ENCODE measurements around the gene FUCA1. TPM values are rescaled to one million over a fixed set of nuclear protein-coding genes. Genes with fewer than 3 reads are reported as not detected.
A peak's percentile ranks its signal among the peaks of the same experiment; 100 is the strongest.

Gene FUCA1
- total RNA-seq, 3 donors from 2014 or later = 82.2 to 171 (median 159) TPM

DNA sequence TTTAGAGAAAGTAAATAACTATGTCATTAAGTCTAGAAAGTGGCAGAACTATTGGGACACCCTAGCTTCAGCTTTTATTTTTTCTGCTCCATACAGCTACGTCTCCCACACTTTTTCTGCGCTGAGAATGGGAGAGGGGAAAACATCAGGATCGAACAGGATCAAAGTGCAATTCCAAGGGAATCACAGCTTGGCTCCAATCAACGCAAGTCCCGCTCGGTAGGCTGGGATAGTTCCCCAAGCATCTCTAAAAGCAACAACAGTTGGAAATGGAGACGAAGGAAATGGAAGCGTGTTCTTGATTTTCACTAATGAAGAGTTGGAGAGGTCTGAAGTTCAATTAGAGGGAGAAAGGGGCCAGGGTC is 43.4 kb downstream of the FUCA1 start:
- H3K4me3 ChIP-seq = peak overlapping the region; percentile 58
- H3K4me1 ChIP-seq (ENCODE audit: low read depth) = peaks cover 5% of the 10 kb centered on the region
- TF ChIP-seq, protein P1, sequence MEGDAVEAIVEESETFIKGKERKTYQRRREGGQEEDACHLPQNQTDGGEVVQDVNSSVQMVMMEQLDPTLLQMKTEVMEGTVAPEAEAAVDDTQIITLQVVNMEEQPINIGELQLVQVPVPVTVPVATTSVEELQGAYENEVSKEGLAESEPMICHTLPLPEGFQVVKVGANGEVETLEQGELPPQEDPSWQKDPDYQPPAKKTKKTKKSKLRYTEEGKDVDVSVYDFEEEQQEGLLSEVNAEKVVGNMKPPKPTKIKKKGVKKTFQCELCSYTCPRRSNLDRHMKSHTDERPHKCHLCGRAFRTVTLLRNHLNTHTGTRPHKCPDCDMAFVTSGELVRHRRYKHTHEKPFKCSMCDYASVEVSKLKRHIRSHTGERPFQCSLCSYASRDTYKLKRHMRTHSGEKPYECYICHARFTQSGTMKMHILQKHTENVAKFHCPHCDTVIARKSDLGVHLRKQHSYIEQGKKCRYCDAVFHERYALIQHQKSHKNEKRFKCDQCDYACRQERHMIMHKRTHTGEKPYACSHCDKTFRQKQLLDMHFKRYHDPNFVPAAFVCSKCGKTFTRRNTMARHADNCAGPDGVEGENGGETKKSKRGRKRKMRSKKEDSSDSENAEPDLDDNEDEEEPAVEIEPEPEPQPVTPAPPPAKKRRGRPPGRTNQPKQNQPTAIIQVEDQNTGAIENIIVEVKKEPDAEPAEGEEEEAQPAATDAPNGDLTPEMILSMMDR (IDR thresholded peaks at IDR 0.05) = no peak
- intact Hi-C loops (cut with DNase I, micrococcal nuclease) = no loop called here
- DNase-seq (no peak), ATAC-seq (peak; percentile 31)
- no peaks in the 10 kb centered on the region for H3K9me3 ChIP-seq
- H3K36me3 ChIP-seq (ENCODE audit: low read depth) = no peaks in the 10 kb centered on the region

DNA sequence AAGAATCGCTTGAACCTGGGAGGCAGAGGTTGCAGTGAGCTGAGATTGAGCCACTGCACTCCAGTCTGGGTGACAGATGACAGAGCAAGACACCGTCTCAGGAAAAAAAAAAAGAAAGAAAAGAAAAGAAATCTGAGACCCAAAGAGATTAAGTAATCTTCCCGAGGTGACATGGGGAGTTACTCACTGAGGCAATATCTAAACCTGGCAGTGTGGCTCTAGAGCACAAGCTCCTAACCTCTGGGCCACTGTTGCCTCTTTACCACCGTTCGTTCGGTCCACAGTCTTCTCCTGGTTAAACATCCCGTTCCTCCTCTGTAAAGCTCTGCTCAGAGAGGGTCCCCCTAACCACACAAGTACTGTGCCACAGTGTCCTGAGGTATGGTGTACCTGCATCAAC is 44.3 kb downstream of the FUCA1 start:
- no peak overlapping the region for H3K4me3 ChIP-seq
- H3K9me3 ChIP-seq = no peaks in the 10 kb centered on the region
- TF ChIP-seq, protein P1 (IDR thresholded peaks at IDR 0.05) = no peak
- no peak for ATAC-seq
- H3K36me3 ChIP-seq (ENCODE audit: low read depth) = no peaks in the 10 kb centered on the region
- DNase-seq = no peak
- peaks cover 5% of the 10 kb centered on the region for H3K4me1 ChIP-seq (ENCODE audit: low read depth)
- intact Hi-C loops (cut with DNase I, micrococcal nuclease) = no loop called here

DNA sequence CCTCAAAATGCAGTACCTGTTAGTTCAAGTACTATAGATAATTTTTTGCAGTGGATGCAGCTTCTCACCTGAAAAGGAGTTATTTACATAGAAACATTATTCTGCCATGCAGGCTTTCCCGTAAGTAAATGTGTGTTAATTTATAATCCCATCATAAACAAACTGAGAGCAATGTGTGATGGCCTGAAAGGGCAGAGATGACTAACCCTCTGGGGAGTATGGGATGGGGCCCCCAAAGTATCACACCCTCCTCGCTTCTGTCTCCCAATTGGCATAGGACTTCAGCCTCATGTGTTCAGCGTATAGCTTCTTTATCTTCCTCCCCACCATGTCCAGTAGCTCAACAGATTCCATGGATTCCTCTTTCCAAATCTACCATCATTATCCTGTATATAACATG is 50.5 kb downstream of the FUCA1 start:
- ATAC-seq = no peak
- intact Hi-C loops (cut with DNase I, micrococcal nuclease) = loop anchor here in 1 of 2 donors (10.0 kb wide), 1 partner anchor 47 kb away; the partner anchor contains the start of gene FUCA1
- H3K4me3 ChIP-seq = no peak overlapping the region

DNA sequence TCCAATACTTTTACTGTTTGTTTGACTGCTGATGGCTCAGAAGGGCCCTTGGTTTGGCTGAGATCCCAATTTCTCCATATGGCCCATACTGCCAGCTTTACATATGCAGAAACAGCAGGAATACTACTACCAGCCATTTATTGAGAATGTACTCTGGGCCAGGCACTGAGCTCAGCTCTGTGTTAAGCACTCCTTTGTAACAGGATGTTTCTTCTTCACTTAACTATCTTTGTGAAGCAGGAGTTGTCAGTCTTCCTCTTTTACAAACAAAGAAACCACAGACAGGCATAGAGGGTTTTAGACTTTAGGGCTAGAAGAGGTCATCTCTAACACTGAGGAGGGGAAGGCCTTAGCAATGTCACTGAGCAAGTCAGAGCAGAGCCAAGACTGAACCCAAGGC is 51.2 kb downstream of the FUCA1 start:
- H3K9me3 ChIP-seq = no peaks in the 10 kb centered on the region
- H3K36me3 ChIP-seq (ENCODE audit: low read depth) = peaks cover 4% of the 10 kb centered on the region
- ATAC-seq (no peak), DNase-seq (no peak)
- no peak overlapping the region for H3K4me3 ChIP-seq
- no peaks in the 10 kb centered on the region for H3K4me1 ChIP-seq (ENCODE audit: low read depth)
- TF ChIP-seq, protein P1 (IDR thresholded peaks at IDR 0.05) = no peak
- intact Hi-C loops (cut with DNase I, micrococcal nuclease) = loop anchor here in 1 of 2 donors (10.0 kb wide), 1 partner anchor 48 kb away; the partner anchor contains the start of gene FUCA1

More for the DNA sequence above, 50.5 kb downstream of the FUCA1 start:
- Histone ChIP-seq H3K4me1 (ENCODE audit: low read depth) (no peaks in the 10 kb centered on the region), H3K9me3 (no peaks in the 10 kb centered on the region), H3K36me3 (ENCODE audit: low read depth) (peaks cover 3% of the 10 kb centered on the region)
- TF ChIP-seq, protein P1 (IDR thresholded peaks at IDR 0.05) = no peak
- no peak for DNase-seq

DNA sequence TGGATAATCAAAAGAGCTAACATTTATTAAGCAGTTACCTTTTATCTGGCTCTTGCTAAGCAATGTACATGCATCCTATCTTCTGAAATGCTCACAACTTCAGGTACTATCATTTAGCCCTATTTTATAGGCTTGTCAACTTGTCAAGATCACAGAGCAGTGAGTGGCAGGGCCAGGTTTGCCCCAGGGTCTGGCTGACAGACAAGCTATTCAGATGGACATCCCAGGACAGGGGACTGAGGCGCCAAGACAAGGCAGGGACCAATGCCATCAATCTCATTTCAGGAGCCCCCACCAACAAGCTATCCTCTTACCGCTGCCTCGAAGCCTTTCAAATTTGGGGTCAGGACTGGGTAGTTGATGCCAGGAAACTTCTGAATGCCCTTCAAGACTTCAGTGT is 51.7 kb downstream of the FUCA1 start:
- peaks cover 4% of the 10 kb centered on the region for H3K36me3 ChIP-seq (ENCODE audit: low read depth)
- intact Hi-C loops (cut with DNase I, micrococcal nuclease) = loop anchor here in 1 of 2 donors (10.0 kb wide), 1 partner anchor 48 kb away; the partner anchor contains the start of gene FUCA1
- H3K4me3 ChIP-seq = no peak overlapping the region

More for the DNA sequence above, 51.7 kb downstream of the FUCA1 start:
- H3K9me3 ChIP-seq = no peaks in the 10 kb centered on the region
- ATAC-seq = no peak
- no peak for DNase-seq
- H3K4me1 ChIP-seq (ENCODE audit: low read depth) = no peaks in the 10 kb centered on the region
- TF ChIP-seq, protein P1 (IDR thresholded peaks at IDR 0.05) = no peak
